Stimulated activated CD4-positive, alpha-beta T cell treated with anti-CD3 and anti-CD28 coated beads, Interleukin-1b, Interleukin-23, amount 100 ng/mL, for 1 hour (primary cell): Measurements from ENCODE around the gene SERINC2.

Experiments used
- DNase-seq, 2 donors: peaks; one replicate each; pipeline ENCODE4 v3.0.0-alpha.2; 2020; ENCODE audit warnings: low read depth in 2 of 2

The SERINC2 gene

GRCh38 chr1:31434101-31434871 is 21.3 kb downstream of the SERINC2 start:
- DNase-seq = no peak

- DNase-seq = no peak
Observed at GRCh38 chr1:31434979-31435378, 22.0 kb downstream of the SERINC2 start.

- DNase-seq = no peak
Observed at GRCh38 chr1:31435471-31436409, 22.7 kb downstream of the SERINC2 start.

- DNase-seq = no peak
Observed at GRCh38 chr1:31436596-31437432, 23.8 kb downstream of the SERINC2 start.

- DNase-seq = no peak
Observed at GRCh38 chr1:31437433-31438037, 24.5 kb downstream of the SERINC2 start.

- DNase-seq = no peak
Observed at GRCh38 chr1:31439276-31439675, 26.3 kb downstream of the SERINC2 start.

GRCh38 chr1:31441073-31441472 is 28.1 kb downstream of the SERINC2 start:
- no peak for DNase-seq

GRCh38 chr1:31441558-31441957 is 28.5 kb downstream of the SERINC2 start:
- DNase-seq = no peak

GRCh38 chr1:31441970-31442647 is 29.1 kb downstream of the SERINC2 start:
- no peak for DNase-seq

- no peak for DNase-seq
Observed at GRCh38 chr1:31442648-31442994, 29.6 kb downstream of the SERINC2 start.

- DNase-seq = no peak
Observed at GRCh38 chr1:31443673-31444072, 30.7 kb downstream of the SERINC2 start.

- DNase-seq = no peak
Observed at GRCh38 chr1:31444725-31445448, 31.9 kb downstream of the SERINC2 start.

GRCh38 chr1:31445951-31446350 is 32.9 kb downstream of the SERINC2 start:
- no peak for DNase-seq

GRCh38 chr1:31447210-31447609 is 34.2 kb downstream of the SERINC2 start:
- no peak for DNase-seq

- DNase-seq = no peak
Observed at GRCh38 chr1:31453384-31454079, 40.5 kb downstream of the SERINC2 start.

- DNase-seq = no peak
Observed at GRCh38 chr1:31458287-31458896, 45.4 kb downstream of the SERINC2 start.

GRCh38 chr1:31460027-31460426 is 47.0 kb downstream of the SERINC2 start:
- DNase-seq = no peak

- DNase-seq = no peak
Observed at GRCh38 chr1:31467005-31467674, 54.1 kb downstream of the SERINC2 start.
